Effector memory CD4-positive, alpha-beta T cell (primary cell): ENCODE measurements around the gene SFN.
A peak's percentile ranks its signal among the peaks of the same experiment; 100 is the strongest.
"Not testable (repeated sequence)": the region's sequence is repeated elsewhere in the genome, so short reads cannot be mapped to it uniquely, and the experiment has no call there.

Experiments used
- DNase-seq, 3 donors: peaks; one replicate each; pipeline ENCODE4 v3.0.0-alpha.2; 2020
- H3K27ac ChIP-seq: 2 replicates; pipeline ENCODE4 v1.7.0; 2013; ENCODE audit warnings: mild to moderate bottlenecking, low read length, moderate library complexity; ENCODE audit not compliant: insufficient read depth, poor library complexity, severe bottlenecking
- H3K27me3 ChIP-seq: replicated peaks from 2 replicates; pipeline ENCODE4 v1.7.0; 2013; ENCODE audit warnings: mild to moderate bottlenecking, low read length; ENCODE audit not compliant: insufficient read depth, control insufficient read depth, poor library complexity, severe bottlenecking
- H3K36me3 ChIP-seq: 2 replicates; pipeline ENCODE4 v1.7.0; 2013; ENCODE audit warnings: mild to moderate bottlenecking, low read length, moderate library complexity; ENCODE audit not compliant: control insufficient read depth, insufficient read depth
- H3K4me1 ChIP-seq: 2 replicates; pipeline ENCODE4 v1.7.0; 2013; ENCODE audit warnings: low read length, mild to moderate bottlenecking; ENCODE audit not compliant: control insufficient read depth, insufficient read depth, poor library complexity, severe bottlenecking
- H3K4me3 ChIP-seq: 2 replicates; pipeline ENCODE4 v1.7.0; 2013; ENCODE audit warnings: low read length, low read depth, mild to moderate bottlenecking; ENCODE audit not compliant: insufficient read depth, poor library complexity, severe bottlenecking
- H3K9me3 ChIP-seq: 2 replicates; pipeline ENCODE4 v1.7.0; 2013; ENCODE audit warnings: mild to moderate bottlenecking, low read length, moderate library complexity; ENCODE audit not compliant: control insufficient read depth

SFN gene

DNA sequence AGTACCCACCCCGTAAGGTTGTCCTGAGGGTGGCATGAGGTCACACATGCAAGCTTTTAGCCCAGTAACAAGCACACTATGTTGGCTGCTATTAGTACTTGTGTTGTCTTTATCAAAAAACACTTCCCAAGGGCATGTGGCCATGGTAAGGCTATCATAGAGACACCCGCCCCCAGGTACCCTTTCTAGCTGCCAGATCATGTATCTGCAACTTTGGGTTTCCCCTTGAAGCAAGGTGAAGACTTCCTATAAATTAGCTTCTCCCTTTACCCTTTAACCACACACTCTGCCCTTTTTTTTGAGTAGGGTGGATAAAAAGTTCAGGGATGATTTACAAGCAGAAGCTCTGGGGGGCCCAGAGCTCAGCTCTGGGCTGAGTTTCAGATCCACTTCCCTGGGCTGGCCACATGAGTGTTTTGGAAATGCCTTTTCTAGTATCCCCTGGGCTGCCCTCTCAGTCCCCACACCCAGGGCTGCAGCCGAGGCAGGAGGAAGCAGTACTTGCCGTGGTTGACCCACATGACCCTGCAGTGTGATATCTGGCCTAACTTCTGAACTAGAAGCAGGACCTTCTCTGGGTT is 34.4 kb upstream of the SFN start:
- Histone ChIP-seq H3K36me3 (no peaks in the 10 kb centered on the region), H3K27me3 (no peaks in the 10 kb centered on the region), H3K4me3 (peak overlapping the region; percentile 20), H3K9me3 (no peaks in the 10 kb centered on the region), H3K4me1 (peaks cover 59% of the 10 kb centered on the region), H3K27ac (peak overlapping the region; percentile 79)
- peak in 1 of 3 donors; percentile 19 for DNase-seq

DNA sequence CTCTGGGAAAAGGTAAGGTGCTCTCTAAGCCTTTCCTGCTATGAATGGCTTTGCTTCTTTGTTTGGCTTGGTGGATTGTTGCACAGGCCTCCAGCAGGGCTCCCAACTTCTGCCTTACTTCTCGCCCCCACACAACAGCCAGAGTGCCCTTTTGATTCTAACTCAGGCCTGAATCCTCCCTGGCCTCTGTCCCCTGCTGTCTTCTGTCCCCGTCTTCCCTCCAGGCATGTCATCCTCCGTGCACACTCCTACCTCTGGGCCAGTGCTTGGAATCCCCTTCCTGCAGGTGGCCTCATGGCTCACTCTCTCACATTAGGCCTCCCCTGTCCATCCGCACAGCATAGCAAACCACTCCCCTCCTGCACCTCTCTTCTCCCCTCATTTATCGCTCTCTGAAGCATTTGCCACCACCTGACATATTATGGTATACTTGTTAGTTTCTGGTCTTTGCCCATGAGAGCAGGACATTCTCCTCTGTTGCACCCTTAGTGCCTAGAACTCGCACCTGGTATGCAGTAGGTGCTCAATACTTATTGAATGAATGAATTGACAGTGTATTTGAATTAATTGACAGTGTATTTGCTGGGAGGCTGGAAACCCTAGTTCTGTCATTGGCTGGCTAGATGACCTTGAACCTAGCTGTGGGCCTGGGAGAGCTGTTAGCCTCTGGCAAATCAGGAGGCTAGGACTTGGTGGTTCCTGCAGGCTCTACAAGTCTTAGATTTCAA is 33.6 kb upstream of the SFN start:
- Histone ChIP-seq H3K4me3 (no peak overlapping the region), H3K4me1 (peaks cover 68% of the 10 kb centered on the region), H3K36me3 (peaks cover 3% of the 10 kb centered on the region), H3K27me3 (no peaks in the 10 kb centered on the region), H3K27ac (peak overlapping the region; percentile 79), H3K9me3 (no peaks in the 10 kb centered on the region)
- no peak for DNase-seq

DNA sequence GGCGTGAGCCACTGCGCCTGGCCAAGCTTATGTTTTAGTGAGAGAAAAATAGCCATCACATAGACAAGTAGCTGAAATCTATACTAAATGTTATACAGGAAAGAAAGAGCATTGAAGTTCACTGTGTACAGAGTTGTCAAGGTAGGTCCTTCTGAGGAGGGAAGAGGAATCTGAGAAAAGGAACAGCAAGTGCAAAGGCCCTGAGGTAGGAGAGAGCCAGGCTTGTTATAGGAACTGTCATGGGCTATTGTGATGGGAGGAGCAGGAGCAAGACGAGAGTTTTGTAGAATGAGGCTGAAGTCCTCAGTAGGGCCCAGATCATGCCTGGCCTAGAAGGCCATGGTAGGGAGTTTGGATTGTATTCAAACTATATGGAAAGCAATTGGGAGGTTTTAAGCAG is 31.9 kb upstream of the SFN start:
- H3K27ac ChIP-seq: peak overlapping the region; percentile 99
- peaks cover 15% of the 10 kb centered on the region for H3K36me3 ChIP-seq
- H3K27me3 ChIP-seq: no peaks in the 10 kb centered on the region
- H3K9me3 ChIP-seq: no peaks in the 10 kb centered on the region
- no peak overlapping the region for H3K4me3 ChIP-seq
- peaks cover 71% of the 10 kb centered on the region for H3K4me1 ChIP-seq
- DNase-seq: no peak

DNA sequence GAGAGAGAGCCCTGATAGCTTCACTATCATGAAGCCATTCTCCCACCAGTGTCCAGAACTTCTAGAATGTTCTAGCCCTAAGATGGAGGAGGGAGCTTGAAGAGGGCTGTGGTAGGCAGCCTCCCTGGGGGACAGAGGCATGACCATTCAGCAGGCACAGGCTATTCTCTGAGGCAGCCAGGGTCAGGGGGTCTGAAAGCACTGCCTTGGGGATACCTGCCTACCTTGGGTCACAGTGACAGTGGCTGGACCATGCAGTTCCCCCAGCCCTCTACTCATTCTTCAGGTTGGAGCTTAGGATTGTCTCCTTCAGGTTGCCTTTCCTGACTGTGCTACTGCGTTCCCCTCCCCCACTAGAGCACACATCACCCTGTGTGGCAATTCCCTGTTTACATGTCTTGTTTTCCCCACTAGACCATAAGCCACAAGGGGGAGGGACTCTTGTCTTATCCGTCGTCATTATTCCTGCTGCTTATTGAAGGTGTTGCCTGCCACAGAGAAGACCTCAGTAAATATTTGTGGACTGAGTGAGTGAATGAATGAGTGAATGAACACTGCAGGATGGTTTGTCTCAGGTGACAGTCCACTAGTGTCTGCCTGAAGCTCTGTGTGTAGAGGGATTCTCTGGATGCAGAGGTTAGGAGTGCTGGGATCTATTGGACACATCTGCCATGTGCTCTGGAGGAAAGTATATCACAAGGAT is 31.3 kb upstream of the SFN start:
- no peaks in the 10 kb centered on the region for H3K9me3 ChIP-seq
- peaks cover 18% of the 10 kb centered on the region for H3K36me3 ChIP-seq
- peak overlapping the region; percentile 99 for H3K27ac ChIP-seq
- DNase-seq: no peak
- H3K4me1 ChIP-seq: peaks cover 69% of the 10 kb centered on the region
- H3K27me3 ChIP-seq: no peaks in the 10 kb centered on the region
- H3K4me3 ChIP-seq: no peak overlapping the region

DNA sequence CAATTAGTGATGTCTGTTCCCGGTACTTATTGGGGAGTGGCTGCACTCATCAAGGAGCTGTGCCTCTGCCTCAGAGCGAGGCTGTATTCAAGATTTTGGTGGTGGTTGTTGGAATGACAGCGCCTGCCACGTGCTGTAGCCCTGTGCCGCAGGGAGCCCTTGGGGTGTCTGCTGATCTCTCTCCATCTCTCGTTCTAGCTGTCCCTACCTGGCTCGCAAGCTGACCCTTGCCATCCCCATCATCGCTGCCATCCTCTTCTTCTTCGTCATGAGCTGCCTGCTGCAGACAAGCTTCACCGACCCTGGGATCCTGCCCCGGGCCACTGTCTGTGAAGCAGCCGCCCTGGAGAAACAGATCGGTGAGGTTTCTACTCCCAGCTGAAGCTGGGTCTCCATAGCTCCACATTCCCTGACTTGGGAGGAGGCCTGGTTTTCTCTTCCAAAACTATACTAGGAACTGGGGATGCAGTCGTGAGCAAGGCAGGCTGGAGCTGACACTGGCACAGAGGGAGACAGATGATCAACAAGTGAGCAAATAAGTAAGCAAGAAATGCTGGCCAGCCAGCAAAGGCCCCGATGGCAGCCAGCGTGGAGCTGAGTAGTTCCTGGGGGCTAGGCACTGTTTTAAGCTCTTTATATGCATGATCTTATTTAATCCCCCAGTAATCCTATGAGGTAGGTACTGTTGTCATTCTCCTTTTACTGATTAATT is 30.5 kb upstream of the SFN start:
- H3K27ac ChIP-seq: peak overlapping the region; percentile 99
- DNase-seq: no peak

DNA sequence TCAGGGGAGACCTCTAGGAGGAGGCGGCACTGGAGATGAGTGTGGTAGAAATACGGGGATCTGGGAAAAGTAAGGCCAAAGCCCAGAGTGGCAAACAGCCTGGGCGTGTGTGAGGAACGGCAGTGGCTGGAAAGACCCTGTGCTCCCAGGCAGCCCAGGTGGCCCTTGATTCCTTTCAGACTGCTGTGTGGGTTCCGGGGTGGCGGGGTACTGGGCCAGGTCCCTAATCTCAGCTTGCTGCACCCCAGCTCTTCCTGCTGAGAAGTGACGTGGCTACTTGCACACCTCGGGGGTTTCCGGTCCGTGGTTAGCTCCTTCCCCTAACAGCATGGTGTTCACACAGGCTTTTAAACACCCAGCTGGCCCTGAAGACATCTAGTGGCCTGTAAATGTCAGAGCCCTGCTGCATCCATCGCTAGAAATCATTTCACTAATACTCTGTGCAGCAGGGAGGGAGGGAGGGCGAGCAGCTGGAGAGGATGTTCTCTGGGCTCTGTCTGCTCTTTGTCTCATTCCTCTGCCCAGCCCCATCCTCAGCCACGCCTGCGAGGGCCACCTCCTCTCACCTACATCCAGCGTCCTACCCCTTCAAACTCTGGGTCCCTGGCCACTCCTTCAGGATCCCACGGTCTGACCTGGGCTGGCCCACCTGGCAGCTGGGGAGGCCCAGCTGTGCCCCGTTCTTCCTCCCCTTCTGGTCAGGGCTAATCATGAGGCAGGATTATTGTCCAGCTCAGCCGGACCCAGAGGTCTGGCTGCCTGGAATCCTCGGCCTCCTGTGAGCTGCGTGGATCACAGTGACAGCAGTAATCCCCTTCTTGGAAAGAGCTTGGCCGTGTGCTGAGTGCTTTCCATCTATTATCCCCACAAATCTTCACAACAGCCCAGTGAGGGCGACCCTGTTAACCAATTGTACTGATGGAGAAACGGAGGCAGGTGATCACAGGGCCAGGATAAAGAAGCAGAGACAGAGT is 29.2 kb upstream of the SFN start:
- Histone ChIP-seq H3K27ac (peak overlapping the region; percentile 99), H3K27me3 (no peaks in the 10 kb centered on the region), H3K4me1 (peaks cover 62% of the 10 kb centered on the region), H3K36me3 (peaks cover 18% of the 10 kb centered on the region), H3K9me3 (no peaks in the 10 kb centered on the region), H3K4me3 (peak overlapping the region; percentile 11)
- peak; percentile 91 to 93 (median 93) for DNase-seq

More for the DNA sequence above, 30.5 kb upstream of the SFN start:
- H3K36me3 ChIP-seq: peaks cover 18% of the 10 kb centered on the region
- H3K9me3 ChIP-seq: no peaks in the 10 kb centered on the region
- H3K4me3 ChIP-seq: no peak overlapping the region
- peaks cover 66% of the 10 kb centered on the region for H3K4me1 ChIP-seq
- no peaks in the 10 kb centered on the region for H3K27me3 ChIP-seq

DNA sequence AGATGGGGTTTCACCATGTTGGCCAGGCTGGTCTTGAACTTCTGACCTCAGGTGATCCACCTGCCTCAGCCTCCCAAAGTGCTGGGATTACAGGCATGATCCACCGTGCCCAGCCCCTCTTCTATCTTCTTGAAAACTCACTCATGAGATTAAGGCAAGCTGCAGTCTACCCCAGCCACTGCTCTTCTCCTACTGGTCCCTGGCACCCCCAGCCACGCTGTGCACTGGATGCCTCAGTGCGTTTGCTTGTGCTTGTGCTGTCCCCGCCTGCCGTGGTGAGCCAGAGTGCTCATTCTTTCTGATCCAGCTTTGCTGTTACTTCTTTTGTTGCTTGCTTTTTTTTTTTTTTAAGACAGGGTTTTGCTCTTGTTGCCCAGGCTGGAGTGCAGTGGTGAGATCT is 25.3 kb upstream of the SFN start:
- not testable (repeated sequence) for H3K27ac ChIP-seq
- peaks cover 44% of the 10 kb centered on the region for H3K4me1 ChIP-seq

DNA sequence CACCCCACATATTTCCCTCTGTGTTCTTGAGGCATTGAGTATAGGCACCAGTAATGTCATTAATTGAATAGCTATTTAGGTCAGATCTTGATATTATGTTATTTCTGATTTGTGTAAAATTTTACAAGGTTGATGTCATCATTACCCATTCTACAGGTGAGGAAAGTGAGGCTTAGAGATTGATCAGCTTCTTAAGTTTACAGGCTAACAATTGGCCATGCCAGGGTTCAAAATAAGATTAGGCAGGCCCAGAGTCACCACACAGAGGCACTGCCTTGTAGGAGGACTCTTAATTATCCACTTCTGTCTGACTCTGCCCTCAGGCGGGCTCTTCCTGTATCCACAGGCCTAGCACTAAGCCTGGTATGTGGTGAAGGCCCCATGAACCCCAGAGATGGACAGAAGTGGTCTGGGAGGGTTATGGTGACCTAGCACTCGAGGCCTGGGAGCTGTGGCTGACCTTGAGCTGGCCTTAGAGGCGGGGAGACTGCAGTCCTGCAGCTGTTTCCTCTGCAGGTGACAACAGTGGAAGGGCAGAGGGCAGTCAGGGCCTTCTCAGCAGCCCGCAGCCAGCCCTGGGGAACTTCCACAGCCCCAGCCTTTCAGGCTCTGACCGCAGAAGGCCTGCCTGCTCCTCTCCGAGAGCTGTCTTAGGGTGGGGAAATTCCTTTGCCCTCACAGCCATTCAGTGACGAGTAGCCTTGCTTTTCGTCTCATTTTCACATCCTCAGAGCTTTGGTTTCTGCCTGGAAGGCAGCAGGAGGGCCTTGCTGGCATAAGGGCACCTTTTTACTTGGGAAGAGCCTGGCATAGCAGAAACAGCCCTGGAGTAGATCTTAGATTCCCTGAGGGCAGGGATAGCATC is 24.2 kb upstream of the SFN start:
- Histone ChIP-seq H3K9me3 (no peaks in the 10 kb centered on the region), H3K4me1 (peaks cover 34% of the 10 kb centered on the region), H3K27ac (peak overlapping the region; percentile 86), H3K4me3 (no peak overlapping the region), H3K27me3 (no peaks in the 10 kb centered on the region), H3K36me3 (peaks cover 47% of the 10 kb centered on the region)
- peak; percentile 65 to 71 (median 70) for DNase-seq

More for the DNA sequence above, 25.3 kb upstream of the SFN start:
- not testable (repeated sequence) for H3K4me3 ChIP-seq, H3K9me3 ChIP-seq, DNase-seq, H3K27me3 ChIP-seq
- peaks cover 37% of the 10 kb centered on the region for H3K36me3 ChIP-seq
